ENCODE measurements around the gene DGKD.
"Not testable (repeated sequence)": the region's sequence is repeated elsewhere in the genome, so short reads cannot be mapped to it uniquely, and the experiment has no call there.

Gene DGKD

GRCh38 chr2:233371641-233372040 is 17.3 kb downstream of the DGKD start:
- H3K56ac ChIP-seq (ENCODE audit: low read length), result no peak overlapping the region
- no peak overlapping the region for H4K5ac ChIP-seq (ENCODE audit: low read length)
- H3K79me2 ChIP-seq (ENCODE audit: control insufficient read depth, insufficient read depth, low read length), result no peaks in the 10 kb centered on the region
- no peak overlapping the region for H3K27ac ChIP-seq (ENCODE audit: low read depth, low read length)
- WGBS (ENCODE audit: extremely low coverage, insufficient coverage, low lambda C conversion rate), result no CpG with 5 or more reads among the region's 2 CpGs
- H3K4me1 ChIP-seq (ENCODE audit: control insufficient read depth, low read depth, low read length), result no peaks in the 10 kb centered on the region
- H3K4me3 ChIP-seq (ENCODE audit: low read length), result no peak overlapping the region
- H3K4ac ChIP-seq (ENCODE audit: low read depth, low read length), result no peak overlapping the region
- H3K23ac ChIP-seq (ENCODE audit: low read length), result no peak overlapping the region
- H2BK120ac ChIP-seq (ENCODE audit: low read depth, low read length), result no peak overlapping the region
- H3K9ac ChIP-seq (ENCODE audit: low read length), result no peak overlapping the region
- no peak overlapping the region for H2BK5ac ChIP-seq (ENCODE audit: low read length)
- H3K18ac ChIP-seq (ENCODE audit: low read length), result no peak overlapping the region
- no peaks in the 10 kb centered on the region for H3K27me3 ChIP-seq (ENCODE audit: insufficient read depth, low read length, poor library complexity)
- no peak overlapping the region for H3K4me2 ChIP-seq (ENCODE audit: low read length)
- H4K8ac ChIP-seq (ENCODE audit: low read depth, low read length), result no peak overlapping the region
- DNase-seq, result no peak
- no peak overlapping the region for H2BK15ac ChIP-seq (replicated peaks; ENCODE audit: low read depth)
- H3K36me3 ChIP-seq (ENCODE audit: control insufficient read depth, insufficient read depth, low read length), result no peaks in the 10 kb centered on the region
- H3K79me1 ChIP-seq (ENCODE audit: low read length), result peaks cover 1% of the 10 kb centered on the region
- H2AK5ac ChIP-seq (ENCODE audit: low read length), result no peak overlapping the region

GRCh38 chr2:233372855-233373254 is 18.6 kb downstream of the DGKD start:
- Histone ChIP-seq H2BK5ac (ENCODE audit: low read length) (no peak overlapping the region), H3K4me1 (ENCODE audit: control insufficient read depth, low read depth, low read length) (no peaks in the 10 kb centered on the region), H4K8ac (ENCODE audit: low read depth, low read length) (no peak overlapping the region), H3K56ac (ENCODE audit: low read length) (no peak overlapping the region), H3K4ac (ENCODE audit: low read depth, low read length) (no peak overlapping the region), H3K27me3 (ENCODE audit: insufficient read depth, low read length, poor library complexity) (no peaks in the 10 kb centered on the region), H3K9ac (ENCODE audit: low read length) (no peak overlapping the region), H2BK15ac (replicated peaks; ENCODE audit: low read depth) (no peak overlapping the region), H3K4me3 (ENCODE audit: low read length) (no peak overlapping the region), H3K79me1 (ENCODE audit: low read length) (peaks cover 1% of the 10 kb centered on the region), H3K18ac (ENCODE audit: low read length) (no peak overlapping the region), H3K23ac (ENCODE audit: low read length) (no peak overlapping the region), H3K27ac (ENCODE audit: low read depth, low read length) (no peak overlapping the region), H3K36me3 (ENCODE audit: control insufficient read depth, insufficient read depth, low read length) (no peaks in the 10 kb centered on the region), H2AK5ac (ENCODE audit: low read length) (no peak overlapping the region), H3K79me2 (ENCODE audit: control insufficient read depth, insufficient read depth, low read length) (no peaks in the 10 kb centered on the region), H4K5ac (ENCODE audit: low read length) (no peak overlapping the region), H2BK120ac (ENCODE audit: low read depth, low read length) (no peak overlapping the region), H3K4me2 (ENCODE audit: low read length) (no peak overlapping the region)
- DNase-seq, result no peak
- no CpG with 5 or more reads among the region's 8 CpGs for WGBS (ENCODE audit: extremely low coverage, insufficient coverage, low lambda C conversion rate)

- Histone ChIP-seq H3K36me3 (ENCODE audit: control insufficient read depth, insufficient read depth, low read length) (no peaks in the 10 kb centered on the region), H2BK120ac (ENCODE audit: low read depth, low read length) (no peak overlapping the region), H3K27me3 (ENCODE audit: insufficient read depth, low read length, poor library complexity) (no peaks in the 10 kb centered on the region), H3K27ac (ENCODE audit: low read depth, low read length) (no peak overlapping the region), H3K4ac (ENCODE audit: low read depth, low read length) (no peak overlapping the region), H4K5ac (ENCODE audit: low read length) (no peak overlapping the region), H3K79me1 (ENCODE audit: low read length) (peaks cover 1% of the 10 kb centered on the region), H3K18ac (ENCODE audit: low read length) (no peak overlapping the region), H3K4me3 (ENCODE audit: low read length) (no peak overlapping the region), H3K9ac (ENCODE audit: low read length) (no peak overlapping the region), H2BK15ac (replicated peaks; ENCODE audit: low read depth) (no peak overlapping the region), H3K4me2 (ENCODE audit: low read length) (no peak overlapping the region), H4K8ac (ENCODE audit: low read depth, low read length) (no peak overlapping the region), H3K23ac (ENCODE audit: low read length) (no peak overlapping the region), H3K56ac (ENCODE audit: low read length) (no peak overlapping the region), H2BK5ac (ENCODE audit: low read length) (no peak overlapping the region), H3K79me2 (ENCODE audit: control insufficient read depth, insufficient read depth, low read length) (no peaks in the 10 kb centered on the region), H3K4me1 (ENCODE audit: control insufficient read depth, low read depth, low read length) (no peaks in the 10 kb centered on the region), H2AK5ac (ENCODE audit: low read length) (no peak overlapping the region)
- 100% methylated on average over 1 of the region's 5 CpGs for WGBS (ENCODE audit: extremely low coverage, insufficient coverage, low lambda C conversion rate)
- no peak for DNase-seq
These were observed 19.0 kb downstream of the DGKD start for GRCh38 chr2:233373316-233373715.

- H3K56ac ChIP-seq (ENCODE audit: low read length); H2AK5ac ChIP-seq (ENCODE audit: low read length); DNase-seq; H3K79me2 ChIP-seq (ENCODE audit: control insufficient read depth, insufficient read depth, low read length); H3K36me3 ChIP-seq (ENCODE audit: control insufficient read depth, insufficient read depth, low read length); H3K4me3 ChIP-seq (ENCODE audit: low read length); H3K4ac ChIP-seq (ENCODE audit: low read depth, low read length); H3K4me1 ChIP-seq (ENCODE audit: control insufficient read depth, low read depth, low read length); H3K9ac ChIP-seq (ENCODE audit: low read length); H4K5ac ChIP-seq (ENCODE audit: low read length); H3K18ac ChIP-seq (ENCODE audit: low read length); H3K4me2 ChIP-seq (ENCODE audit: low read length); H3K27me3 ChIP-seq (ENCODE audit: insufficient read depth, low read length, poor library complexity); H2BK5ac ChIP-seq (ENCODE audit: low read length); H3K79me1 ChIP-seq (ENCODE audit: low read length); H2BK15ac ChIP-seq (replicated peaks; ENCODE audit: low read depth); H4K8ac ChIP-seq (ENCODE audit: low read depth, low read length); H3K27ac ChIP-seq (ENCODE audit: low read depth, low read length); H3K23ac ChIP-seq (ENCODE audit: low read length); H2BK120ac ChIP-seq (ENCODE audit: low read depth, low read length): not testable (repeated sequence)
- no CpG with 5 or more reads among the region's 11 CpGs for WGBS (ENCODE audit: extremely low coverage, insufficient coverage, low lambda C conversion rate)
These were observed 20.5 kb downstream of the DGKD start for GRCh38 chr2:233374776-233375175.

GRCh38 chr2:233375490-233376314 is 21.4 kb downstream of the DGKD start:
- Histone ChIP-seq H3K79me2 (ENCODE audit: control insufficient read depth, insufficient read depth, low read length) (no peaks in the 10 kb centered on the region), H3K27ac (ENCODE audit: low read depth, low read length) (no peak overlapping the region), H3K18ac (ENCODE audit: low read length) (no peak overlapping the region), H3K23ac (ENCODE audit: low read length) (no peak overlapping the region), H3K4me2 (ENCODE audit: low read length) (no peak overlapping the region), H4K8ac (ENCODE audit: low read depth, low read length) (no peak overlapping the region), H3K4me1 (ENCODE audit: control insufficient read depth, low read depth, low read length) (no peaks in the 10 kb centered on the region), H3K9ac (ENCODE audit: low read length) (no peak overlapping the region), H4K5ac (ENCODE audit: low read length) (no peak overlapping the region), H3K56ac (ENCODE audit: low read length) (no peak overlapping the region), H2BK5ac (ENCODE audit: low read length) (no peak overlapping the region), H2AK5ac (ENCODE audit: low read length) (no peak overlapping the region), H3K4me3 (ENCODE audit: low read length) (no peak overlapping the region), H3K4ac (ENCODE audit: low read depth, low read length) (no peak overlapping the region), H2BK120ac (ENCODE audit: low read depth, low read length) (no peak overlapping the region), H2BK15ac (replicated peaks; ENCODE audit: low read depth) (no peak overlapping the region), H3K36me3 (ENCODE audit: control insufficient read depth, insufficient read depth, low read length) (no peaks in the 10 kb centered on the region), H3K79me1 (ENCODE audit: low read length) (no peaks in the 10 kb centered on the region), H3K27me3 (ENCODE audit: insufficient read depth, low read length, poor library complexity) (no peaks in the 10 kb centered on the region)
- WGBS (ENCODE audit: extremely low coverage, insufficient coverage, low lambda C conversion rate), result no CpG with 5 or more reads among the region's 10 CpGs
- DNase-seq, result no peak

GRCh38 chr2:233379034-233379433 is 24.7 kb downstream of the DGKD start:
- Histone ChIP-seq H2AK5ac (ENCODE audit: low read length) (no peak overlapping the region), H3K56ac (ENCODE audit: low read length) (no peak overlapping the region), H2BK5ac (ENCODE audit: low read length) (no peak overlapping the region), H2BK15ac (replicated peaks; ENCODE audit: low read depth) (no peak overlapping the region), H3K4me2 (ENCODE audit: low read length) (no peak overlapping the region), H3K23ac (ENCODE audit: low read length) (no peak overlapping the region), H3K79me1 (ENCODE audit: low read length) (peaks cover 2% of the 10 kb centered on the region), H2BK120ac (ENCODE audit: low read depth, low read length) (no peak overlapping the region), H4K5ac (ENCODE audit: low read length) (no peak overlapping the region), H3K36me3 (ENCODE audit: control insufficient read depth, insufficient read depth, low read length) (no peaks in the 10 kb centered on the region), H3K18ac (ENCODE audit: low read length) (no peak overlapping the region), H3K4me1 (ENCODE audit: control insufficient read depth, low read depth, low read length) (no peaks in the 10 kb centered on the region), H3K27ac (ENCODE audit: low read depth, low read length) (no peak overlapping the region), H3K4me3 (ENCODE audit: low read length) (no peak overlapping the region), H4K8ac (ENCODE audit: low read depth, low read length) (no peak overlapping the region), H3K27me3 (ENCODE audit: insufficient read depth, low read length, poor library complexity) (no peaks in the 10 kb centered on the region), H3K79me2 (ENCODE audit: control insufficient read depth, insufficient read depth, low read length) (no peaks in the 10 kb centered on the region), H3K9ac (ENCODE audit: low read length) (no peak overlapping the region), H3K4ac (ENCODE audit: low read depth, low read length) (no peak overlapping the region)
- WGBS (ENCODE audit: extremely low coverage, insufficient coverage, low lambda C conversion rate), result no CpG with 5 or more reads among the region's 6 CpGs
- DNase-seq, result no peak

All from mesendoderm (in vitro differentiated cells).